Stimulated activated CD4-positive, alpha-beta T cell treated with anti-CD3 and anti-CD28 coated beads, Interleukin-2, amount 100 ng/mL, for 24 hours (primary cell): ENCODE measurements around the gene IL12RB2.
A peak's percentile ranks its signal among the peaks of the same experiment; 100 is the strongest.
"Not testable (repeated sequence)": the region's sequence is repeated elsewhere in the genome, so short reads cannot be mapped to it uniquely, and the experiment has no call there.

ENCODE experiments used
- DNase-seq, 2 donors: peaks; one replicate each; pipeline ENCODE4 v3.0.0-alpha.2; 2020

Gene IL12RB2

DNA sequence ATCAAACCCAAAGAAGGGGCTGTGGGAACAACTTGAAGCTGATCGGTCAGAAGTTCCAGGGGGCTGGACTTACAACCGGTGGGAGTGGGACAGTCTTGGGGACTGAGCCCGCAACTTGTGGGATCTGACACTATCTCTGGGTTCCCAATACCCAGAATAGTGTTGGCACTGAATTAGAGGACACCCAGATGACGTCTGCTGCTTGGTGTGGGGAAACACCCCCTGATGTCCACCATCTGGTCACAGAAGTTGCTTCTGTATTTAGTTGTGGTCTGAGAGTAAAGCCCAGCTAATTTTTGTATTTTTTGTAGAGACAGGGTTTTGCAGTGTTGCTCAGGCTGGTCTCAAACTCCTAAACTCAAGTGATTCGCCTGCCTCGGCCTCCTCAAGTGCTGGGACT is 93.8 kb downstream of the IL12RB2 start:
- no peak for DNase-seq

- no peak for DNase-seq
These were observed 96.5 kb downstream of the IL12RB2 start for GRCh38 chr1:67404212-67404620.

DNA sequence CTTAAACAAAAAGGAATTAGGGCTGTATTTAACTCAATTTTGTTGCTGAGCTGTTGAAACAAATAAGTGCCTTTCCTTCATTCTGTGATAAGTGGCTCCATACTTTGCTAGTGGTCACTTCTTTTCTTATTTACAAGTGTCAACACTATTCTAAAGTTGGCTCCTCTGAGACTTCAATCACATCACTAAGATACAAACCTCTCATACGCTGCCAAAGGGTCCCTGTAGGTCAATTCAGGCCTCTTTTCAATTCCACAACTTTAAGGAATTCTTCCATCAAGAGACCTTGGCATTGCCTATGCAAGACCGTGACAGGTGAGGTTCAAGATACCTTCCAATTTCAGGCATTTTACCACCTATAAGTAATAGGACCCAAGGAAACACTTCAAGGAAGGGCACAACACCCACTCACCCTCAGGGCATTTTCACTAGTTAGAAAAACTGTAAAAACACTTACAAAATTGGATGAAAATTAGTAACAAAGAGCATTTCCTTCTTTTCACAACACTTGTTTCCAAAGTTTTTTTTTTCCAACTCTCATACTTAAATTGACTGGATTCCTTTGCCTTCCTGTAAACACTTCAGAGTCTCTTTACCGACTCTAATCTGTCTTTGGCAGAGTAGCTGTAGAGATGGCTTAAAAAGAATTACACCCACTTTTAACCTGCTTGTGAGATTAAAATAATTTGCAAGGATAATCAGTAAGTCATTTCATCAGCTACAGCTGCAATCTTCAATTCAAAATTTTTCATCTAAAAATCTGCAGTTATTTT is 98.0 kb downstream of the IL12RB2 start:
- no peak for DNase-seq

GRCh38 chr1:67407498-67407897 is 99.8 kb downstream of the IL12RB2 start:
- no peak for DNase-seq

DNA sequence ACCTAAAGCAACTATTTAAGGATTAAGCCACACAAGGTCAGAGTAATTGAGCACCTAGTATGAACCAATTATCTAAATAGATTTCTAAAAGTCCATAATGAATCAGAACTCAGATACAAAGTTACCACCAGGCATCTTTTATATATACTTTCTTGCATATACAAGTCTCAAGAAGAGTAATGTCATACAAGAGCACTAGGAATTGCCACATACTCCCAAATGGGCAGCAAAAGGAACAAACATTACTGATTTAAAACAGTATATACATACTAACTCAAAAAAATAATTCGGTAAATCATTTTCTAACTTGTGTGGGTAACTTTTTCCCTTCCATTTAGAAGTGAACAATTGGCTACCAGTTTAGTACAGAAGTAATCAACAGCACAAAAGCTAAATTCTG is 100.5 kb downstream of the IL12RB2 start:
- DNase-seq: no peak

GRCh38 chr1:67413101-67413500 is 105.4 kb downstream of the IL12RB2 start:
- DNase-seq: not testable (repeated sequence)

GRCh38 chr1:67414574-67414973 is 106.9 kb downstream of the IL12RB2 start:
- DNase-seq: no peak

- no peak for DNase-seq
These were observed 107.4 kb downstream of the IL12RB2 start for GRCh38 chr1:67415041-67415440.

- not testable (repeated sequence) for DNase-seq
These were observed 110.1 kb downstream of the IL12RB2 start for GRCh38 chr1:67417733-67418132.

DNA sequence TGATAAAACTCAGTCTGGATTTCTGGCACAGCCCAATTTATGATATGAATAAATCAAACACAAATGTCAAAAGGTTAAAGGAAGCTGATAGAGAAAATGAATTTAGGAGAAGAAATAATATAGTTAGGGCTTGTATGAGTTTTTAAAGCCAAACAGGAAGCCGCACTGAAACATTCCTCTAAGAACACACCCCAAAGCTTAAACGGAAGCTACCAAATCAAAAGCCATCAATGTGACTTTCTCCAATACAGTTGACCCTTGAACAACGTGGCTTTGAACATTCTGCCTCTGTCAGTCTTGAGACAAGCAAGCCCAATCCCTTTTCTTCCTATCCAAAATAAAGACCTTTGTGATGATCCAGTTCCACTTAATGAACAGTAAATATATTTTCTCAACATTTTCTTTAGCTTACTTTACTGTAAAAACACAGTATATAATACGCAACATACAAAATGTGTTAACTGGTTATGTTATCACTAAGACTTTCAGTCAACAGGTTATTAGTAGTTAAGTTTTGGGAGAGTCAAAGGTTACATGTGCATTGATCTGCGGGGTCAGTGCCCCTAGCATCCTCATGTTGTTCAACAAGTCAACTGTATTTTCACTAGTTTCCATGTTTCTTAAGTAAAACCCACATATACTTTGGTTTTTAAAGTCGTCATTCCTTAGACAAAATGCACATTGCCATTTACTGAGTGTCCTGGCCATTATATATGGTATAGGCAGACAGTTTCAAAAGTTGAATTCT is 111.3 kb downstream of the IL12RB2 start:
- DNase-seq: no peak

DNA sequence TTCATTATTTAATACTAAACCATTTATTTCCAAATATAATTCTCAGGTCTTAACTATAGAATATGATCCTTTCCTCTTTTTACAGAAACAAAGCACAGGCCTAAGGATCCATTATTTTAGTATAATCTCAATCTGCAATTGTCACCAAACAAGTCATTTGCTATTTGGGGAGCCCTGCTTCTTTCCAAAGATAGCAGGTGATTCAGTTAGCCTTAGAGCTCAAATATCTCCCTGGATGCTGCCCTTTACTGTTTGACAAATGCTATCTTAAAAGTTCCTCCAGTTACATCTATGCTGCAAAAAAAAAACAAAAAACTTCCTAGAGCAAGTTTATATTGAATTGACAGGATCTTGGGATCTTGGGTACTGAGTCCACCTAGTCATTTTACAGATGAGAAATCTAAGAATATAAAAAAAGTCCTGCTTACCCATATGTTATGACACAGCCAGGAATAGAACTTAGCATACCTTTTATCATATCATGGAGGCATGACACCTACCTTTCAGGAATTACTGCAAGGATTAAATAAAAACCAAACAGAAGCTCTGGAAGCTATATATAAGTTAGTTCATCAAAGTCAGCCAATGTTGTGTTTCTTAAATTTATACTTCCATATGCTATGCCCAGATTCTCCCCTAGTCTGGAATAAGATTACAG is 113.3 kb downstream of the IL12RB2 start:
- DNase-seq: no peak

- DNase-seq: no peak
These were observed 119.8 kb downstream of the IL12RB2 start for GRCh38 chr1:67427465-67427864.

- no peak for DNase-seq
These were observed 120.3 kb downstream of the IL12RB2 start for GRCh38 chr1:67427947-67428346.

DNA sequence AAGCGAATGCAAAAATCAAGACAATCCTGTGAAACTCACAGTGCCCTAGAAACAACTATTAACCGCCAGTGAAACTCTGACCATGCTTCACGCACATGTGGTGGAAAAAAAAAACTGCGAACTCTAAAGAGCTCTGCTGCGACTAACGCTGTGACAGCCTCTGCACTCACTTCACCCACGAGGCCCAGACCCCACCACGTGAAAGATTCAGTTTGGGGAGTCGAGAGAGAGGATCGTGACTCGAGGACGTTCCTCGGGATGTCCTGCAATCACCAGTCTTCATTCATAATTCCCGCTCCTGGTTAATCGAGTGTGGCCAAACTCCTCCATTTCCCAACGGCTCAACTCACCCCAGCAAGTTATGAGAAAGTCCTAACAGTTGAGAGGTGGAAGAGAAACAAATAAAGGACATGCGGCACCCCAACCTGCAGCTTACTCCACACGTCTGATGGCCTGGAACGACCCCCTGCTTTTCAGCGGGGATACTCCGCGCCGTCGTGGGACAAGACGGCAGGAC is 121.4 kb downstream of the IL12RB2 start:
- peak; percentile 58 to 71 for DNase-seq

GRCh38 chr1:67429528-67430357 is 122.1 kb downstream of the IL12RB2 start:
- peak; percentile 47 for DNase-seq

DNA sequence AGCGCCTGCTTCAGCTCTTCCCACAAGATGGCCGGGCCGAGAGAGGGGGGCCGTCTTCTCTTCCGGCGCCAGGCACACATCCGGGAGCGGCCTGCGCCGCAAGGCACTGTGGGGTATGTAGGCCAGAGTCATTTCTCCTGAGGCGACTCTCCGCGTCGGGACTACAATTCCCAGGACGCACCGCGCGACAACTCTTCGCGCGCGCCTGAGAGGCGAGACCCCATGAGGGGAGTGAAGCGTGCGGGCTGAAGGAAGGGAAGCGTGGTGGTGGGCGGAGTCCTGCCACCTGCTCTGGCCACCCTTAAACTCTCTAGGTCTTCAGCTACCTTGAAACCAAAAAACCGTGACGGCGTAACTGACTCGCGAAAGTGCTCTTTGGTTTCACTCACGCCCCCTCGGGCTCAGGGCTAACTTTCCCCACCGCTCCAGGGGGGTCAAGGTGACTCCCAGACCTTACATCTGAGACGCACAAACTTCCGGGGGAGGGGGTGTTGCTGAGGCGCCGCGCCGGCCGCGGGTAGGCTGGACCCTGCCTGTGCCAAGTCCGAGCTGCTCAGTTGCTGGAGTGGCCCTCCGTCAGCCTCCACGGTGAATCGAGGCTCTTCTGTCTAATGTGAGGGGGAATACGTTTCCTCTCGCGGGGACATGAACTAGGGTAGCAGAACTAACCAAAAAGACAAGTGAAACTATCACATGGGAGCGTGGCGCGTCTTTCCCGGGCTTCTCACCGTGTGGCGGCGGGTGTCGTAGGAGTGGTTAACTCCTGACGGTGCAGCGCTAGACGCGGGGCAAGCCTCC is 122.9 kb downstream of the IL12RB2 start, which contains the start of gene SERBP1:
Gene SERBP1, minus strand, starts transcription at position 45 of the 798 bp plus-strand sequence. CDS start 102 bp downstream, outside the sequence.
- peak; percentile 94 for DNase-seq

DNA sequence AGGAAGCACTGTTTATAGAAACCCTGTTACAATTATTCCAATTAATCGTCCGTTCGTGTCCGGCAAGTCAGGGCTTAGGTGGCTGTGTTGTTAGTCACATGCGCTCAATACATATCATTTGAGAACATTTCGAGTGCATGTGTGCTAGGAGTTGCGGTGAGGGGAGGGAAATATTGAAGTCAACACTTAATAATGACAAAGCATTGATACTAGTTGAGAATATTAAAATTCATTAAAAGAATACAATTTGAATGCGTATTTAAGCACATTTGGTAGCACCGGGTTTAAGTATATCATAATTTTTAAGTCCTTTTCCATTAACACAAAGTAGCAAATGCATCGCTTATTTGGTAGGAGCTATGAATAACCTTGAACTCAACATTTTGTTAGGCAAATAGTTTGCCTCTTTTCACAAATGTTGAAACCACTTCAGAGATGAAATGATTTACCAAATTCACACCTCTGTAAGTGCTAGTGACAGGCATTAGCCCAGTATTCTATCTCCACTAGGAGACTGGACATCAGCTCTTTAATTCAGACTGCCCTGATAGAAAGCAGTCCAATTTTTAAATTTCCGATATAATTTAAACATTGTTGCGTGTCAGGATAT is 123.6 kb downstream of the IL12RB2 start:
- no peak for DNase-seq

DNA sequence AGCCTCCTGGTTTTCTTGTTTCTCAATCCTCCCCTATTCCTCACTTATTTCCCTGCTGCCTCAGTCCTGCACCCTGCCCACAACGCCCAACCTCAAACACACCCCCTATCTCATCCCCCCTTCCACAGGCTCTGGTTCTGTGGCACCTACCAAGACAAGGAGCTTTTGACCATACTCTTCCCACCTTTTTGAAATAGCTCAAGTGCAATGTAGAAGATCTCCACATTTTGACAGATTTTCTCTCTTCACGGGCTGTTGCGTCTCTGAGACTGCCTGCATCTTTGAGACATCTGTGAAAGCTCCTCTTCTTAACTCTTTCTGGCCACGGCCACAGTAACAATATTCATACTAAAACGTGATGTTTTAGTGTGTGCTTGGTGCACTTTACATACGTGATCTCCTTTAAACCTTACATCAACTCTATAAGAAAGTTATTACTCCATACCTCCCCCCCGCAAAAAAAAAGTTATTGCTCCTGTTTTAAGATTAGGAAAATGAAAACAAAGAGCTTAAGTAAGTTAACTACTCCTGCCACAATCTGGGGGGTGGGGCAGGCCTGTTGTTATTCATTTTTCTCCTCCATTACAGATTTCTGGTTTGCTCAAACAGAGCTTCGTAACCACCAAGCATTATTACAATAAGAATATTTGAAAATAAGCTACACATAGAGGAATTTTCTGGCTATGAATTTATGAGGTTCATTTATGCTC is 124.4 kb downstream of the IL12RB2 start:
- DNase-seq: no peak

- DNase-seq: no peak
These were observed 125.1 kb downstream of the IL12RB2 start for GRCh38 chr1:67432745-67433144.

DNA sequence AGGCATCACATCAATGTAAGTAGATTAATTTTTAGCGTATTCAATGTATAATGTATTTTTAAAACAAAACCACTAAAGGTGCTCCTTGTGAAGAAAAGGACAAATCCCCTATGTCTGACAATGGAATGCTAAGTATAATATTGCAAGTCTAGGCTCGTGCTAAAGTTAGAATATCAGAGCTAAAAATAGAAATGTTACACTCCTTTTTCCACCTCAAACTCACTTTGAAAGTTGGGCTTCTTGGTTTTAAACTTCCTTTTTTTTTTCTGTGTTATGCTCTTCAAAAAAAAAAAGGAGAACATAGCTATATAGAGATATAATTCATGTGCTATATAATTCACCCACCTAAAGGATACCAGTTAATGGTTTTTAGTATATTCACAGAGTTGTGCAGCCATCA is 126.2 kb downstream of the IL12RB2 start:
- DNase-seq: no peak
